Epithelial cell of proximal tubule (primary cell): ENCODE results near the gene KANSL1. TPM values are rescaled to one million over a fixed set of nuclear protein-coding genes. Genes with fewer than 3 reads are reported as not detected.

Experiments
- DNase-seq: peaks from one replicate; pipeline ENCODE4 v3.0.0-alpha.2; 2011; ENCODE audit warnings: low read depth
- H3K4me3 ChIP-seq: 2 replicates; pipeline ENCODE4 v1.5.1; 2011; ENCODE audit warnings: low read depth, mild to moderate bottlenecking, low read length
- total RNA-seq: library from RNA; depleted of rRNA; stranded (reverse); fragments of >200 nt; gene quantifications from 2 replicates; pipeline ENCODE4 v1.2.3, GENCODE V29; 2015
- TF ChIP-seq, protein P1 (sequence below): conservative IDR thresholded peaks from 2 replicates; pipeline ENCODE4 v1.5.1; 2012; ENCODE audit warnings: low read depth, mild to moderate bottlenecking, low read length

The KANSL1 gene
- total RNA-seq, 1 donor from 2014 or later, result 33.2 TPM

DNA sequence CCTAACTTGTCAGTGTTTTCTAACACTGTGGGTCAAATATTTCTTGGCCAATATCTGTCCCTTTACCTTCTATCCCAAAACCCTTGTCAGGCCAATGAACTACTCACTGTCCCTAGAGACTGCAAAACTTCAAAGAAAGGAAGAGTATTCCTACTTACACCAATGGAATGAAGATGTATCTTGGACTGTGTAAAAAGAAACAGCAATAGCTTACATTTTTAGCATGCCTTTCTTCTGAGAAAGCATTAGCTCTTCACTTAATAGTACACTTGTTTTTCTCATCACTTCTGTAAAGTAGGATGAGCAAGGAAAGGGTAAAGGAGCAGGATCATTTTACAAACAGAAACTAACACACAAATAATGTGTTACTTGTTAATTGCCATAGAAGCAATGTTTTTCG is 120.2 kb downstream of the KANSL1 start:
- peak; percentile 79 for DNase-seq
- H3K4me3 ChIP-seq, result no peak overlapping the region
- TF ChIP-seq, protein P1, sequence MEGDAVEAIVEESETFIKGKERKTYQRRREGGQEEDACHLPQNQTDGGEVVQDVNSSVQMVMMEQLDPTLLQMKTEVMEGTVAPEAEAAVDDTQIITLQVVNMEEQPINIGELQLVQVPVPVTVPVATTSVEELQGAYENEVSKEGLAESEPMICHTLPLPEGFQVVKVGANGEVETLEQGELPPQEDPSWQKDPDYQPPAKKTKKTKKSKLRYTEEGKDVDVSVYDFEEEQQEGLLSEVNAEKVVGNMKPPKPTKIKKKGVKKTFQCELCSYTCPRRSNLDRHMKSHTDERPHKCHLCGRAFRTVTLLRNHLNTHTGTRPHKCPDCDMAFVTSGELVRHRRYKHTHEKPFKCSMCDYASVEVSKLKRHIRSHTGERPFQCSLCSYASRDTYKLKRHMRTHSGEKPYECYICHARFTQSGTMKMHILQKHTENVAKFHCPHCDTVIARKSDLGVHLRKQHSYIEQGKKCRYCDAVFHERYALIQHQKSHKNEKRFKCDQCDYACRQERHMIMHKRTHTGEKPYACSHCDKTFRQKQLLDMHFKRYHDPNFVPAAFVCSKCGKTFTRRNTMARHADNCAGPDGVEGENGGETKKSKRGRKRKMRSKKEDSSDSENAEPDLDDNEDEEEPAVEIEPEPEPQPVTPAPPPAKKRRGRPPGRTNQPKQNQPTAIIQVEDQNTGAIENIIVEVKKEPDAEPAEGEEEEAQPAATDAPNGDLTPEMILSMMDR, result no peak

- TF ChIP-seq, protein P1, result no peak
These were observed 121.4 kb downstream of the KANSL1 start for GRCh38 chr17:46071796-46072195.

DNA sequence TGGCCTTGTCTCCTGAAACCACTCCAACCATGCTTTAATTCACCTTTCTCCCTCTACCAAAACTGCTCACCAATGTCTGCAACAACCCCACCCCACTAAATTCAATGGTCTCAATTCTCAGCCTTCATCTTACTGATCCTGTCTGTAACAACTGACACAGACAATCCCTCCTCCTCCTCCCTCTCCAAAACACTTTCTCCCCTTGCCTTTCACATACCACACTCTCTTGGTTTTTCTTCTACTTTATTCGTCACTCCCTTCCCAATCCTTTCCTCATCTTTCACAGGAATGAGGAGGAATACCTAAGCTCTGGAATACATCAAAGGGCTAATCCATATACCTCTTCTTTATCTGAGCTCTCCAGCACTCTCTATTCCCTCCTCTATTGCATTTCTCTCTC is 128.8 kb downstream of the KANSL1 start:
- TF ChIP-seq, protein P1, result no peak
- H3K4me3 ChIP-seq, result no peak overlapping the region
- DNase-seq, result no peak

More at GRCh38 chr17:46071796-46072195, 121.4 kb downstream of the KANSL1 start:
- no peak overlapping the region for H3K4me3 ChIP-seq
- no peak for DNase-seq

DNA sequence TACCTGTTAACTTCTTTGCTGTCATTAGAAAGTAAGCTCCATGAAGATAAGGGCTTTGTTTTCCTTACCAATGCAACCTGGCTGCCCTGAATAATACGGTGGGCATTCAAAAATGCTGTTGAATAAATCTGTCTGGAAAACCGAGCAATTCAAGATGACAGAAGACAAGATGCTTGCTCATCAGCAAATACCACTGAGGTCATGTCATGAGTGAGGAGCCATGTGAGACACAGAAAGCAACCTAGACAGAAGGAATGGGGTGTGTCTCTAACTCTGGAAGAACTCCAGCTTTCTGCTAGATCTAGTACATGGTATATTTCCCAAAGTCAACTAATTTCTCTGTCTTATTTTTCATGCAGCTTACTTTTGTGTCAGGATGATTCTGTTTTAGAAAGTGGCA is 130.0 kb downstream of the KANSL1 start:
- no peak overlapping the region for H3K4me3 ChIP-seq
- TF ChIP-seq, protein P1, result no peak
- DNase-seq, result peak; percentile 76

DNA sequence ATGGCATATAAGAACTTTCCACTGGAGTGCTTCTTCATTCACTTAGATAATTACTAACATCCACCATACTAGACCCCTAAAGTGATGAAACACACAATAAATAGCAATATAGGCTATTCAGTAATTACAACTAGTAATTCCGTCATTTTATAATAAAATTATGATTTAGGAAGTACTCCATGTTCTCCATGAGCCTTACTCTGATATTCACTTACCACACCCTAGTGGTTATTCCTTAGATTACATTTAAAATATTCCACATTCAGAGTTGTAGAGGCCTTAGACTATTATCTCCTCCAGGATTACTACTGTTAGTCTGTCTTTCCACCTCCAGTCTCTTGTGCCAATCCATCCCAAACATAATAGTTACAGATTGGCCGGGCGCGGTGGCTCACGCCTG is 131.8 kb downstream of the KANSL1 start:
- H3K4me3 ChIP-seq, result no peak overlapping the region
- TF ChIP-seq, protein P1, result peak; percentile 34
- DNase-seq, result no peak

DNA sequence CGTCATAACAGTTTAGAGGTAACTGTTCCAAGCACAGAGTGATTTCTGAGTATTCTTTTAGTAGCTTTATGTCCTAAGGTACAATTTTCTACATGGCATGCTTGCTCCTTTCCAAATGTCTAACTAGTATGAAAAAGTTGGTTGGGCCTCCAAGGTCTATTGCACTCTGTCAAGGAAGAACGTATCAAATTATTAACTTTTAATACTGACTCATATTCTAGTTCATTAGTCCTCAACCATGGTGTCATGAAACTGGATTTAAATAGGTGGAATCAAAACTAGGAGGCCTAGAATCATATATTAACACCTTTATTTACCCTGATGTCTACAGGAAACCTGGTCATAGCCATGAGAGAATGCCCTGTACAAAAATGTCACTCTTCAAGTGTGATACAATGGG is 132.8 kb downstream of the KANSL1 start:
- TF ChIP-seq, protein P1, result no peak
- DNase-seq, result no peak
- no peak overlapping the region for H3K4me3 ChIP-seq

DNA sequence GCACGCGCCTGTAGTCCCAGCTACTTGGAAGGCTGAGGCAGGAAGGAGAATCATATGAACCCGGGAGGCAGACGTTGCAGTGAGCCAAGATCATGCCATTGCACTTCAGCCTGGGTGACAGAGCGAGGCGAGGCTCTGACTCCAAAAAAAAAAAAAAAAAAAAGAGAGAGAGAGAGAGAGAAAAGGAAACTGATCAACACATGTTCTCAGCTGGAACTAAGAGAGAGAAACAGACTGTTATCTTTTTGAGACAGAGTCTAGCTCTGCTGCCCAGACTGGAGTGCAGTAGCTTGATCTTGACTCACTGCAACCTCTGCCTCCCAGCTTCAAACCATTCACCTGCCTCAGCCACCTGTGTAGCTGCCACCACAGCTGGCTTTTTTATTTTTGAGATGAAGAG is 133.7 kb downstream of the KANSL1 start:
- H3K4me3 ChIP-seq, result no peak overlapping the region
- no peak for DNase-seq
- TF ChIP-seq, protein P1, result no peak
